HG02943 (cell line): Measurements from ENCODE around the gene EIF4G3.
"Not testable (repeated sequence)": the region's sequence is repeated elsewhere in the genome, so short reads cannot be mapped to it uniquely, and the experiment has no call there.

Experiments used
- ATAC-seq: cut with Tn5 transposase; IDR thresholded peaks from one replicate; pipeline ENCODE4 v1.9.1; 2021; ENCODE audit warnings: mild to moderate bottlenecking, low read depth, moderate library complexity; ENCODE audit not compliant: unreplicated experiment

The EIF4G3 gene

DNA sequence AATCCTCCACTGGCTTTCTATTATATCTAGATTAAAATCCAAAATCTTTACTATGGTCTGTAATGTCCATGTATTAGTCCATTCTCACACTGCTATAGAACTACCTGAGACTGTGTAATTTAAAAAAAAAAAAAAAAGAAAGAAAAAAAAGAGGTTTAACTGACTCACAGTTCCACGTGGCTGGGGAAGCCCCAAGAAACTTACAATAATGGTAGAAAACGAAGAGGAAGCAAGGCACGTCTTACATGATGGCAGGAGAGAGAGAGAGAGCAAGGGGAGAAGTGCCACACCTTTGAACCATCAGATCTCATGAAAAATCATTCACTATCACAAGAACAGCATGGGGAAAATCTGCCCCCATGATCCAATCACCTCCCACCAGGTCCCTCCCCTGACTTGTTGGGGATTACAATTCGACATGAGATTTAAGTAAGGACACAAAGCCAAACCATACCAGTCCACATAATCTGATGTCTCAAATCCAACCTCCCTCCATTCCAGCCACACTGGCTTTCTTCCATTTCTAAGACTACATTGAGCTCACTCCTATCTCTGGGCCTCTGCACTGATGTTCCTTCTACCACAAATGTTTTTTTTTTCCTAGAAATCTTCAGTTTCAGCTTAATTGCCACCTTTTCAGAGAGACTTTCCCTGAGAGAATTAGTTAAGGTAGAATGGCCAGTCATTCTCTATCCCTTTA is 92.4 kb downstream of the EIF4G3 start:
- ATAC-seq = no peak

DNA sequence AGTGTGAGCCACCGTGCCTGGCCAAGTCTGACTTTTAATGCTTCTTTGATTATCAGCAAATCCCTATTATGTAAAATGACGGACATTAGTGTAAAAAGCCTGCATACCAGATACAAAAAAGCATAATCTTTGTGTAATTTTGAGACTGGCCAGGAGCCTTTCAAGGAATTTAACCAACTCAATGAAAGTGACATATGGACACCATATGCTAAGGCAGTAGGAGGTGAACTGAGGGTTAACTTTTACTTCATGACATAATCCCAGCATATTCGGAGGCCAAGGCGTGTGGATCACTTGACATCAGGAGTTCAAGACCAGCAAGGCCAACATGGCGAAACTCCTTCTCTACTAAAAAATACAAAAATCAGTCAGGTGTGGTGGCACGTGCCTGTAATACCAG is 94.6 kb downstream of the EIF4G3 start:
- no peak for ATAC-seq

DNA sequence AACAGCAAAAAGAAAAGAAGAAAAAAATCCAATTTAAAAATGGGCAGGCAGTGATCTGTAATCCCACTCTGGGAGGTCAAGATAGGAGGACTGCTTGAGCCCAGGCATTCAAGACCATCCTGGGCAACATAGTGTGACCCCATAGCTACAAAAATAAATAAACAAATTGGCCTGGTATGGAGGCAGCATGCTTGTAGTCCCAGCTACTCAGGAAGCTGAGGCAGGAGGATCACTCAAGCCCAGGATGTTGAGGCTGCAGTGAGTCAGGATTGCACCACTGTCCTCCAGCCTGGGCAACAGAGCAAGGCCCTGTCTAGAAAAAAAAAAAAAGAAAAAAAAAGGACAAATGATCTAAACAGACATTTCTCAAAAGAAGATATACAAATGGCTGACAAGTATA is 99.6 kb downstream of the EIF4G3 start:
- no peak for ATAC-seq

DNA sequence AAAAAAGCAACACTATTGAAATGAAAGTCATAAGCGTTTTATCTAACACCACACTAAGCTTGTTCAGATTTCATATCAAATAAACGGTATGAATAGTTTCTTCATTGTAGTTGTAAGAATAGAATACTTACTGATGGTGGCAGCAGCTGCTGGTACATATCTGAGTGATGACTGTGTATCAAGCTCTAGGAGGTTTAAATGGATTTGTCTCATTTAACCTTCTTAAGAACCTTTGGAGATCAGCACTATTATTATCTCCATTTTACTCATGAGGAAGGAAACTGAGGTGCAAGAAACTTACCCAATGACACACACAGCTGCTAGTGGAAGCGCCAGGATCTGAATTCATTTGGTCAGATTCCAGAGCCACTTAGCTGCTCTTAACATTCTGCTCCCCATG is 104.0 kb downstream of the EIF4G3 start:
- no peak for ATAC-seq

DNA sequence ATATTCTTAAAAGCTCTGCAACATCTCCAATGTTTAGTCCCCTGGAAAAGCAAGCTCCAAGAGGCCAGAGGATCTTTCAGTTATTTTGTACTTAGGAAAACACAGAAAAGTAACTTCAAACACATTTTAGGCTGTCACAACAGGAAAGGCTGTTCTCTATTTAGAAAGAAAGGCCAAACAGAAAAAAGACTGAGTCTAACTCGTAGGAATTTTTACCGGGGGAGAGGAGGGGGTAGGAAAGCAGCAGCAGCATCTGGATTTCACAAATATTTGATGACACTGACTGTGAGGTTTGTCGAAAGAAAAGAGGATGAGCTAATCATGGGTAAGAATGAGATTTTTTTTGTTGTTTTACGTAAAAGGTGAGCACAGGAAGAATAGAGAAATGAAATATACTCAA is 107.1 kb downstream of the EIF4G3 start:
- no peak for ATAC-seq

DNA sequence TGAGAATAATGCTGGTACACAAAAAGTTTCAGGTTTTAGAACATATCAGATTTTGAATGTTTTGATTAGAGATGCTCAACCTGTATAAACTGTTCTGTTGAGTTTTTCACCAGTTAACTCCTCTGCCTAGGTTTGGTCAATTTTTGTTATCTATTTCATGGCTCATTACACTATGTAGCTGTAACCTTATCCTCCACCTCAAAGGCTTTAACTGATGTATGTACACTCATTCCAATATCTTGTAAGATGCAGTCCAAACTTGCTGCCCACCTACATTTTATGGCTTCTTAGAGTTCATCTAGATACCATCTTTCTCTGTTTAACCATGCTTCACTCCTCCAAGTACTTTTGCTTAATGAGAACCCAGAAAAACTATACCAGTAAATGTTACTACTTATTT is 107.8 kb downstream of the EIF4G3 start:
- no peak for ATAC-seq

DNA sequence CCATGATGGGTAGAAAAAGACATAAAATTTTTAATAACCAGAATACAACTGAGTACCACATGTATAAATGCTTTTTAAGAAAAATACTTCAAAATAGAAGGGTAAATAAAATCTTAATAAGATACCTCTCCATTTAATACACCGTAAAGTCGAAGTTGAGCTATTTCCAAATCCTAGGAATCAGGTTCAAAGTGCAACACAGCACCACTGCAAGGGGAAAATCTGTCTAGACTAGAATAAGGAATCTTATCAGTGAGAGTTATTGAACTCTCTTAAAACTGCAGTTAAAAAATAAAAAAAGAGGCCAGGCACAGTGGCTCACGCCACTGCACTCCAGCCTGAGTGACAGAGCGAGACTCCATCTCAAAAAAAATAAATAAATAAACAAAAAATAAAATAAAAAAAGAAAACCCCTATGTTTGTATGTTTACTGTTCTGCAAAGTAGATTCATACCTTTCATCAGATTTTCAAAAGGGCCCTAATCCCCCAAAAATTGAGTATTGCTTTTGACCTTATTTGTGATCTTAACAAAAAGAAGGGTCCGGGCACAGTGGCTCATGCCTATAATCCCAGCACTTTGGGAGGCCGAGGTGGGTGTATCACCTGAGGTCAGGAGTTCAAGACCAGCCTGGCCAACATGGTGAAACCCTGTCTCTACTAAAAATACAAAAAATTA is 109.0 kb downstream of the EIF4G3 start:
- ATAC-seq = no peak

DNA sequence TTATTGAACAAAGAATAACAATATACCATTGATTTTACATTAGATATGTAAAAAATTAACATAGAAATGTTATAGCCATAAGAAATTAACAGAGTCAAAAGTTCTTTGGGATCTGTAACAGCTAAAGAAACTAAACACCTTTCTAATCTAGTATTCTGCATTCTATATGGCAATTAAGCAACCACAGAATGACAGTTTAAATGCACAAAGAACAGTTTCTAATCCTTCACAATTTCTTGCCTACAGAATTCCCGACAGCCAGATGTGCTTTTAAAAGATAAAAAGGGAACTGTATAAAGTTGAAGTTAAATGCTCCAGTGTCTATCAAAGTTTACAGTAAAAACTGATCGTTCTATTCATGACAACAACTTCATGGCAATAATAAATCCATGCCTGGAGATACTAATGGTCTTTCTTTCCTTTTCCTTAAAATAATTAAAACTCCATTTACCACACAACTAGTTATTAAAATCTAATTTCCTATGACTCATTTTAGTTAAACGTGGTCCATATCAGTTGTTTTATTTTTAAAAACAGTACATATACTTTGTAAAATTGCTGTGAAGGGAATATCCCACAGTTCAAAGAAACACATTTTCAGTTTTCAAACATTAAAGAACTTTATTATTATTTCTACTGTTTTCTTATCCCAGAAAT is 110.2 kb downstream of the EIF4G3 start:
- no peak for ATAC-seq

DNA sequence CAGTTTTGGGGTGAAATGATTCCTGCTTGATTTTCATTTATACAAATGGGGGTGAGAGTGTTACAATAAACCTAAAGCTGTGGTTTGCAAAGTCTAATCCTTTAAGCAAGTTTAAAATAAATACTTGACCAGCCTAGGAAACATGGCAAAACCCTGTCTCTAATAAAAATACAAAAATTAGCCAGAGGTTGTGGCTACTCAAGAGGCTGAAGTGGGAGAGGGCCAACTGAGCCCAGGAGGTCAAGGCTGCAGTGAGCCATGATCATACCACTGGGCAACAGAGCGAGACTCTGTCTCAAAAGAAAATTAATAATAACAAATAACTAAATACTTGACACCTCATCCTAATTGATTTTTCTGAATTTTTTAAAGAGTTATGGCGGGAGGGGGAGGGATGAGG is 110.8 kb downstream of the EIF4G3 start:
- no peak for ATAC-seq

DNA sequence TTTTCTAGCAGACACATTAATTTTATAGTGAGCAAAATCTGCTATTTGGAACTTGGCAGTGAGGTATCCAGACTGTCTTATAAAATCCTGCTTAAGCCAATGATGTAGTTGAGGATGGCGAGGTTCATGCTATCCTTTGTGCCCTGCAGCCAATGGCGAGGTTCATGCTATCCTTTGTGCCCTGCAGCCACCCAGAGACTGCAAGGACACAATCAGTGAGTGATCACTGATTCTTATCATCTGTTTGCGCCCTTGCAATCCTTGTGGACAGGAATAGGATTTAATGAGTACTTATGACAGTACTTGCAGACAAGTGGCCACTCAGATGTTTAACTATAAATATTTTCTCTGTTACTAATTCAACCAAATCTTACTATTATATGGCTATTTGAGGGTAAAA is 112.6 kb downstream of the EIF4G3 start:
- no peak for ATAC-seq

DNA sequence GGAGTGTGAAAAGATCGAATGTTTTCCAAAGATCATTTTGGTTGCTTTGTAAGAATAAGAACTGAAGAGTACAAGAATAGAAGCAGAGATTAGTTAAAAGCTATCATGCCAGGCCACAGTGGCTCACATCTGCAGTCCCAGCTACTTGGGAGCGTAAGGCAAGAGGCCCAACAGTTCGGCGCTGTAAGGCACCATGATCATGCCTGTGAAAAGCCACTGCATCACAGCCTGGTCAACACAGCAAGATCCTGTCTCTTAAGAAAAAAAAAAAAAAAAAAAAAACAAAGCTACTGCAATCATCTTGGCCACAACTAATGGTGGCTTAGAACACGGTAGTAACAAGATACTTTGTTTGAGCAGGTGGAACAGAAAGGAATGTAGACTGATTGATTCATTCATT is 116.2 kb downstream of the EIF4G3 start:
- ATAC-seq = no peak

DNA sequence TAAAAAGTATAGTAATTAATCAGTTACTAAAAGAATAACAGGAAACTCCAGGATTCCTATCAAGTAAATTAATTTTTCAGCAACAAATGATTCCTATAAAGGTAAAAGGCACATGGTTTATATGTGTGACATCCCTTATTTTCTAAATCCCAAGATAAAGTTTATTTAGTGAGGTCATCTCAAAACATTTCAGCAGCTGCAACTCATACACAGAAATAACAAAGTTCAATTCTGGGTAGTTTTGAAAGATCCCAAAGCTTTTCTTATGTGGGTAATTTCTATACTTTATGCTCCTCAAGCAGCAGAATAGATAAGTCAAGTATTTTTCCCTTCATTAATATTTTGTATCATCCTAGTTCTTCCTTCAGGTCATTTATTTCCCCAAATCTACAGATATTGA is 117.7 kb downstream of the EIF4G3 start:
- ATAC-seq = no peak

DNA sequence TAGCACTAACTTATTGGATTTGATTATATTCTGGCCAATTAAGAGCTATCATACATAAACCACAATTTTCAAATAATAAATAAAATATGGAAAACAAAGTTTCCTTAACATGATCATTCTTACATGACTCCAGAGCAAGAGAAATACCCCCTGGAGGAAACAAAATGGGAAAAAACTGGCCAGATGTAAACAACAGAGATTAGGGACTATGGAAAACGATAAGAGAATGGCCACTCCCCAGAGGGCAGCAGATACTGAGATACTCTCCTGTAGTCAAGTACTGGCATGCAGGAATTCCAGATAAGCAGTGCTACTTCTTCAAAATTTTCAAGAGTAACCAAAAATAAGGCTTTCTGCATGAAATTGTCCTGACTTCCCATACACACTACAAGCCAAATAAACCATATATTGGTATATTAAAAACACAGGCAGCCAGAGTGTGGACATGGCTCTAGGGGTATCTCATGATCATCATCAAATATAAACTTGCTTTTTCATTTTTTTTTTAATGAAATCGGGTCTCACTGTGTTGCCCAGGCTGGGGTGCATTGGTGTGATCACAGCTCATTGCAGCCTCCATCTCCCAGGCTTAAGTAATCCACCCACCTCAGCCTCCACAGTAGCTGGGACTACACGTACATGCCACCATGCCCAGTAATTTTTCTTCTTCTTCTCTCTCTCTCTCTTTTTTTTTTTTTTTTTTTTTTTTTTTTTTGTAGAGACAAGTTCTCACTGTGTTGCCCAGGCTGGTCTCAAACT is 118.5 kb downstream of the EIF4G3 start:
- no peak for ATAC-seq

DNA sequence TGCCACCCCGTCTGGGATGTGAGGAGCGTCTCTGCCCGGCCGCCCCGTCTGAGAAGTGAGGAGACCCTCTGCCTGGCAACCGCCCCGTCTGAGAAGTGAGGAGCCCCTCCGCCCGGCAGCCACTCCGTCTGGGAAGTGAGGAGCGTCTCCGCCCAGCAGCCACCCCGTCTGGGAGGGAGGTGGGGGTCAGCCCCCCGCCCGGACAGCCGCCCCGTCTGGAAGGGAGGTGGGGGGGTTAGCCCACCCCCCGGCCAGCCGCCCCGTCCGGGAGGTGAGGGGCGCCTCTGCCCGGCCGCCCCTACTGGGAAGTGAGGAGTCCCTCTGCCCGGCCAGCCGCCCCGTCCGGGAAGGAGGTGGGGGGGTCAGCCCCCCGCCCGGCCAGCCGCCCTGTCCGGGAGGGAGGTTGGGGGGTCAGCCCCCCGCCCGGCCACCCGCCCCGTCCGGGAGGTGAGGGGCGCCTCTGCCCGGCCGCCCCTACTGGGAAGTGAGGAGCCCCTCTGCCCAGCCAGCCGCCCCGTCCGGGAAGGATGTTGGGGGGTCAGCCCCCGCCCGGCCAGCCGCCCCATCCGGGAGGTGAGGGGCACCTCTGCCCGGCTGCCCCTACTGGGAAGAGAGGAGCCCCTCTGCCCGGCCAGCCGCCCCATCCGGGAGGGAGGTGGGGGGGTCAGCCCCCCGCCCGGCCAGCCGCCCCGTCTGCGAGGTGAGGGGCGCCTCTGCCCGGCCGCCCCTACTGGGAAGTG is 123.3 kb downstream of the EIF4G3 start:
- ATAC-seq = not testable (repeated sequence)

DNA sequence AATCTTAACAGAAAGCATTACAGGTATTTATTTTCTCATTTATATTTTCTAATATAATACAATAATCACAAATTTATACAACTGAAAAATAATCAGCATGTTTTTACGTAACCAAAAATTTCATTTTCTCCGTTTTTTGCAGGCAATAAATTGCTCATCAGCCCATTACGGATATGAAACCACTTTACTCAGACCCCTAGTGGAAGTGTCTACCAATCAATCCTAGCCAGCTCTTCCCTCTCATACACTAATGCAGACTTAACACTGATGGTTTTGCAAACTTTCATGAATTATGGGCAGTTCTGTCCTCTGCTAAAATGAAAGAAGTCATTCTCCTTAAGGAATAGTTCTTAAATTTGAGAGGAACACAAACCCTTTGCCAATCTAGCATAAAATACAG is 124.7 kb downstream of the EIF4G3 start:
- ATAC-seq = no peak

DNA sequence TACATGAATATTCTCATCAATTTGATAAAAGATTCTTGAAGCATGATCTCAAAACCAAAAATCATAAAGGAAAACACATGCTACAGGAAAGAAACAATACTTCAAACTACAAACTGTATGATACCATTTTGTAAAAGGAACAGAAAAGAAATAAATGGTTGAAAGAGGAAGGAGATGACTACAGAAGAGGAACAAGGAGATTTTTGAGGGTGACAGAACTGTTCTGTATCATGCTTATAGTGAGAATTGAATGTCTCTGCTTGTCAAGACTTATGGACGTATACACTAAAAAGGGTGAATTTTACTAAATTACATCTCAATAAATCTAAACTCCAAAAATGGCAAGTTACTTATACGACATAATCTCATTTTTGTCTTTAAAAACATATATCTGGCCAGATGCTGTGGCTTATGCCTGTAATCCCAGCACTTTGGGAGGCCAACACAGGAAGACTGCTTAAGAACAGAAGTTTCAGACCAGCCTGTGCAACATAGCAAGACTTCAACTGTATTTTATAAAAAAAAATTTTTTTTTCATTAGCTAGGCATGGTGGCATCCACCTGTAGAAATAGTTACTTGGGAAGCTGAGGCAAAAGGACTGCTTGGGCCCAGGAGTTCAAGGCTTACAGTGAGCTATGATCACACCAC is 125.4 kb downstream of the EIF4G3 start:
- no peak for ATAC-seq

DNA sequence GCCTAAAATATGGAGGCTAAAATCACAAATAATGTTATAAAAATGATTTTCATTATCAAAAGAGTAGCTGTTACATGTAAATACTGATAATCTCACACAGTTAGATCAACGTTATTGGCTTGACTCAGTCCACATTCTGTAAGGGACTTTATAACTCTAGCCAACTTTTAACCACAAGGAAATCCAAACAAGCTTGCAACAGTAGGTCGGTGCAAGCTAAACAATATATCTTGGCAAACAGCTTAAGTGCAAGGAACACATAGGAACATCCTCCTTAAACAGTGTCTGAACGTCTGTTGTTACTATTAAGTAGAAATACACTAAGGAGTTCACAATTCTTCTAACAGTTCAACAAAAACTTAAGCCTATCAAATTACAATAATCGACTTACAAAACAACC is 126.7 kb downstream of the EIF4G3 start:
- no peak for ATAC-seq

DNA sequence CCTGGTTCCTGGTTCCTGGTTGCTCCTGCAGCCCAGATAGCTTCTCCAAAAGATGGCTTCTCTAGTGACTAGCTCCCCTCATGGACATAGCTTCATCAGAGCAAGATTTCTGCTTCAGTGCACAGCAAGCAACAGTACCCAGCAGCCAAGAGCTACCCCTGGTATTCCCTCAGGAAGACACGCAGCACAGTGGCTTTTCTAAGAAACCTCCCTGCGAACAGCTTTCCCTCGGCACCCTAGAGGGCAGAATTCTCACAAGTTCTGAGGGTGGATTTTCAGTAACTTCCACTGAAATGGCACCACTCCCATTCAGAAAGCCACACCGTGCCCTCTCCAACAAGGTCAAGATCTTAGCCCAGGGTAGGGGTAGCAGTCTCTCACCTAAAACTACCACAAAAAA is 128.2 kb downstream of the EIF4G3 start:
- no peak for ATAC-seq

DNA sequence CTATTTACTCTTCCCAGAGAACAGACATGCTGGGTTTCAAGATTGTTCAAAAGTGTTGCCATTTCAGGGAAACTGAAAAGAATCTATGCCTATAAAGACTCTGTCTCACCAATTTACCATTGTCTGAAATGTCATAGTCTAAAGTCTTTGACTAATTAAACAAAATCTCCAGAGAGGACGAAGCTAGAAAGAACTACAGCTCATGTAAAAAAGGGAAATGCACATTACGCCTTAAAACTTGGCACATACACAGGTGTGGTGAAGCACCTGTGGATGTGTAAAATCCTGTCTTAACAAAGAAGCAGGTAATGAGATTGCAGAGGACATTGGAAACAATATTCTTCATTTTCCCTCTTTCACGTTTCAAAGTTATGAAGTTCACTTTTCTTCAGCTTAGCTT is 130.6 kb downstream of the EIF4G3 start:
- no peak for ATAC-seq

DNA sequence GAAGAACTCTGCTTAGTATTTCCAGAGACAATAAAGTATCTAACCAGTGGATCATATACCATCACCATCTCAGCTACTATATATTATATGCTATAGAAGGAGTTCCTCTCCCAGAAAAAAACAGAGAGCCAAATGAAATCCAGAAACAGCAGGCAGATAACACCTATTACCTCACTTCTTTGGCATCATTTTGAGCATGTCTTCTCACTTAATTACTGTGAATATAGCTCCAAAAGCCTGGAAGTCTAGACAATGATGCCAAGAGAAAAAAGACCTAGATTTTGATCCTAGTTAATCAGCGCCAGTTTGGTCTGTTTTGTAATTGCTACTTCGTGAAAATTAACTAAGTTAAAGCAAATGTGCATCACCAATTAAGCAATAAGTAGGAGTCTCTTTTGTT is 131.3 kb downstream of the EIF4G3 start:
- ATAC-seq = no peak
